ENCODE measurements around the gene COQ4.

- no peak for TF ChIP-seq CTCF (IDR thresholded peaks at IDR 0.05)
- no peak for TF ChIP-seq ZFX (IDR thresholded peaks at IDR 0.05; ENCODE audit: borderline replicate concordance)
Observed at GRCh38 chr9:128383007-128383753, 60.5 kb downstream of the COQ4 start.
